AML-193 (cell line): ENCODE measurements around the gene RPL10A.
"Not testable (repeated sequence)": the region's sequence is repeated elsewhere in the genome, so short reads cannot be mapped to it uniquely, and the experiment has no call there.

Experiments used
- DNase-seq, 2 experiments: peaks; one replicate each; lab custom pipeline; 2025; lab: John Stamatoyannopoulos, UW

Gene RPL10A

DNA sequence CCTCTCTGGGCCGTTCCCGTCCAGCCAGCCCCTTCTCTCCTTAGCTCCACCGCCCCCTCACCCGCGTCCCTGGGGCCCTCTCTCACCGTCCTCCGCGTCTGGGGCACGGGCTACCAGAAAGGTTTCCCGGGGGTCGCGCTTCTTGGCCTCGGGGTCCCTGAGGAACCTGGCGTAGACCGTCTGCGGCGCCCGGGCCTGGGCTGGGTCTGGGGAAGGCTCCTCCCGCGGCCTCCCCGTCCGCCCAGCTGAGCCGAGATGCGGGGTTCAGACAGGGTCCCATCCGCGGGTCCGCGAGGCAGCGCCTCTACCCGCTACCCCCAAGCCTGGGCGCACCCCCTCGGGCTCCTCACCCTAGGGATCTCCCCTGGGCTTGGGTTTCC lies 43.4 kb downstream of the RPL10A start:
- DNase-seq: no peak

DNA sequence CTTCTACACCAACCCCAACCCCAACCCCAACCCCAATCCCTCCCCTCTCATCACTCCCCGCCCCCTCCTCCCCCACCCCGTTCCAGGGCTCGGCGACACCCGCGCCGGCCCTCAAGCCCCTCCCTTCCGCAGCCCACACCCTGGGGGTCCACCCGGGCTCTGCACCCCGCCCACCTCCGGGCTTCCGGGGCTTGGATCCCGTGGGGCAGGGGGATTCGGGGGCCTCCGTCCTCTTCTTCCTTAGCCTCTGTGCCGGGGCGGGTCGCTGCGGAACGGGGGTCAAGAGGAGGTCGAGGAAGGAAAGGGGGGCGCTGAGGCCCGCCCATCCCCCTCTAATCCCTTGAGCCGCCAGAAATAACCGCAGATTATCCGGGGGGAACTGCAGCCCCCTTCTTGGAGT lies 43.8 kb downstream of the RPL10A start:
- DNase-seq: no peak

DNA sequence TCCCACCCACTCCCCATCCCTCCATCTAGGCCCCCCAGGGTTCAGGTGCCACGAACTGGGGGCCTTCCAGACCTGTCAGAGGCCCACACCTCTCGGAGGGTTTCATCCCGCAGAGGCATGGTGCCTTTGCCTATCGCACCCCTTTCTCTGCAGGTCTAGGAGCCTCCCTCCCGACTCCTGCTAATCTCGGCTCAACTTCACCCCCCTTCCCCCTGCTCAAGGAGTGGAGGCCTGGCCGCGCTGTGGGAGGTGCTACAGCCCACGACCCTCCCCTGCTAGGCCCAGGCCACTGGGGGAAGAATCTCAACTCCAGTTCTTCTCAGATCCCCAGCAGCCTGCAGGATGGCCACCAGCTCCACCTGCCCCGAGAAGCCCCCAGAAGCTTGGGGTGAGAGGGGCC lies 44.5 kb downstream of the RPL10A start, which contains the start of gene TULP1:
TULP1 (minus strand) TSS at position 157 of the 400 bp plus-strand sequence; CDS start at position 119, 38 bp downstream.
- DNase-seq: no peak

DNA sequence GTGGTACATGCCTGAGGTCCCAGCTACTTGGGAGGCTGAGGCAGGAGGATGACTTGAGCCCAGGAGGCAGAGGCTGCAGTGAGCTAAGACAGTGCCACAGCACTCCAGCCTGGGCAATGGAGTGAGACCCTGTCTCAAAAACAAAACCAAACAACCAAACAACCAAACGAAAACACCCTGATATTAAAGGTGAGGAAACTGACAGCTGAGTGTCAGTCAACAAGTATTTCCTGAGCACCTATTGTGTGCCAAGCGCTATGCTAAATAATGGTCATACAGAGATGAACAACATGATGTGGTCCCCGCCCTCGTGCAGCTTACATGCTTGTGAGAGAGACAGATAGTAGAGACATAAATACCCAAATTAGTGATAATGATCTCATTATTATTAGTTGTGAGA lies 46.4 kb downstream of the RPL10A start:
- no peak for DNase-seq

DNA sequence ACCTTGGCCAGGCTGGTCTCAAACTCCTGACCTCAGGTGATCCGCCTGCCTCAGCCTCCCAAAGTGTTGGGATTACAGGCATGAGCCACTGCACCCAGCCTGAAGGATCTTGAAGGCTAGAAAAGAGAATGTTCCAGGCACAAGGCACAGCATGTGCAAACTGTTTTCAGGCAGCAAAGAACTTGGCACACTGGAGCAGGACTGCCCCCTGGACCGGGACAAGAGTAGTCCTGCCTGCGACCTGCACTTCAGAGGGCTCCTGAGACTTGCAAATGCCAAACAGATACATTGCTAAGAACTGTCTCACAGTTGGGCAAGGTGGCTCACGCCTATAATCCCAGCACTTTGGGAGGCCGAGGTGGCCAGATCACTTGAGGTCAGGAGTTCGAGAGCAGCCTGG lies 47.7 kb downstream of the RPL10A start:
- DNase-seq: not testable (repeated sequence)

DNA sequence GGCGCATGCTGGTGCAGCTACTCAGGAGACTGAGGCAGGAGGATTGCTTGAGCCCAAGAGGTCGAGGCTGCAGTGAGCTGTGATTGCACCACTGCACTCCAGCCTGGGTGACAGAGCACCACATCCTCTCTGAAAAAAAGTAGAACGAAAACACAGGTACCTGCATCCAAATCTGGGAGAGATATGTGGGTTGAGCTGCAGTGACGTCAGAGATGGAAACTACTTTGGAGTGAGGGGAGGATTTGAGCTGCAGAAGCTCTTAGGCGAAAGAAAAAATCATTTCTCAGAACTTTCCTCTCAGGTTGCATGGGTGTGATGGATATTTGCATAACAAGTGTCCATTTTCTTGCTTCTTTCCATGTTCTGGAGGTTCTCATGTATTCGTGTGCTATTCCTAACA lies 48.5 kb downstream of the RPL10A start:
- DNase-seq: no peak

DNA sequence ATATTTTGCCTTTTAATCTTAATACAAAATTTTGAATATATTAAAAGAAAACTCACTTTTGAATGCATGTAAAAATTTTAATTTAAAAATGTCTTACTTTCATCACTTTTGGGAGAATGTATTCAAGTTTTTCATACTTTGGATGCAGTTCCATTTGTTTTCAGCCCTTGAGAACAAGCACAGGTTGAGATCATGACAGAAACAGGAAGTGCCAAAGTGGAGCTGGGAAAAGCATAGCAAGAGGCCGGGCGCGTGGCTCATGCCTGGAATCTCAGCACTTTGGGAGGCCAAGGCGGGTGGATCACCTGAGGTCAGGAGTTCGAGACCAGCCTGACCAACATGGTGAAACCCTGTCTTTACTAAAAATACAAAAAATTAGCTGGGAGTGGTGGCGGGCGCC lies 49.8 kb downstream of the RPL10A start:
- not testable (repeated sequence) for DNase-seq

DNA sequence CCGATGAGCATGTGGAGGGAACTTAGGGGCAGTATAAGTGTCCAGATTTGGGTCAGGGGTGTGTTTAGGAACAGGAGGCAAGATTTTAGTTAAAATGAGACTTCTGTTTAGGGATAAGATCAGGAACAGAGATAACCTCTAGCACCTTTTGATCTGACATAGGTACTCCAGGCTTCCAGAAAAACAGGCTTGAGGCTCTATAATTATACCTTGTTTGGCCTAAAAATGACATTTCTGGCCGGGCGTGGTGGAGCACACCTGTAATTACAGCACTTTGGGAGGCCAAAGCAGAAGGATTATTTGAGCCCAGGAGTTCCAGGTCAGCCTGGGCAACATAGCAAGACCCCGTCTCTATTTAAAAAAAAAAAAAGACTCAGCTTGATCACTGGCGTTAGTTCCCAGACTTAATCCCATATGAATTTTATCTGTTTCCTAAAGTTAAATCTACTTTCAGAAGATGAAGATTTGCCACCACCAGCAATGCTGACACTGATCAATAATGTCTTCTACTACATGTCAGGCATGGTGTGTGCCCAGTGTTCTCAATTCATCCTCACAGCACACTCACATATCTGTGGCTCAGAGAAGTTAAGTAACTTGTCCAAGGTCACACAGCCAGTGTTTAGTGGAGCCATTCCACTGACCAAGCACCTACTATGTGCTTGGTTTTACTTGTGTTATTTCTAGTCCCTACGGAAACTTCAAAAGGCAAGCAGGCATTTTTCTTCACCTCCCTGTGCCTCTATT lies 50.5 kb downstream of the RPL10A start:
- DNase-seq: no peak

DNA sequence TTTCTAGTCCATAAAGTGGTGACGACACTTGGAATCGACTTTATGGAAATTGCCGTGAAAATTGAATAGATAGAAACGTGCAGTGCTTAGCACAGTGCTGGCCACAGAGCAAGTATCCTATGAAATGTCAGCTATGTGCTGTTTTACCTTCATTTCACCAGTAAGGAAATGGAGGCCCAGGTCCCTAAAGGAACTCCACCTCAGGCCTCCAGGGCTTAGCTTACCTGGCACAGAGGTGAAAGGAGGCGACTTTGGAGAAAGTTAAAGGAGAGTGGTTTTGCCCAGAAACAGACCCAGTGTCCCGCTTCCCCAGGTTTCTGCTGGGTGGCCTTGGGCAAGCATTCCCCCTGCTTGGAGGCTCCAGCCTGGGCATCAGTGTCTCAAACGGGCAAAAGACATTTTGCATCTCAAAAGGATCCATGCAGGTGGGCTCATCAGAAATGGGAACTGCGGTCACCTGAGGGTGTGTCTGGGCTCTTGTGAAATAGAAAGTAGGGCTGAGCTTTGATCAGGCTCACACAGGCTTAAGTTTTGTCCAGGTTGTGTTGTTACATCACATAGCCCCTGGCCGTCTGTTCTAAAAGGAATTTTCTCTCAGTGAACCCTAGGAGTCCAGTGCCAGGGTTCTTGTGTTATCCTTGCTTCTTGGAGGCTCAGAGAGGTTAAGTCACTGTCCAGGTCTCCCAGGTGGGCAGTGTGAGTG lies 51.3 kb downstream of the RPL10A start:
- DNase-seq: no peak
